Iris pigment epithelial cell (primary cell): ENCODE data around the gene CFAP74.

Experiments
- DNase-seq: peaks from one replicate; pipeline ENCODE4 v3.0.0-alpha.2; 2011; ENCODE audit warnings: low read depth

The CFAP74 gene

GRCh38 chr1:1916851-1917251, 86.7 kb downstream of the CFAP74 start:
- no peak for DNase-seq

GRCh38 chr1:1915911-1916840, 87.4 kb downstream of the CFAP74 start:
- DNase-seq: no peak

GRCh38 chr1:1914971-1915692, 88.5 kb downstream of the CFAP74 start, which contains the start of gene CALML6:
TSS of gene CALML6 (plus strand) at chr1:1915260. CDS start at chr1:1915281, 21 bp downstream.
- no peak for DNase-seq

GRCh38 chr1:1914101-1914970, 89.2 kb downstream of the CFAP74 start:
- no peak for DNase-seq

- no peak for DNase-seq
Measured at GRCh38 chr1:1911350-1912041, 92.1 kb downstream of the CFAP74 start.

GRCh38 chr1:1910651-1911331, 92.8 kb downstream of the CFAP74 start:
- DNase-seq: no peak

- no peak for DNase-seq
Measured at GRCh38 chr1:1910033-1910465, 93.5 kb downstream of the CFAP74 start.

- no peak for DNase-seq
Measured at GRCh38 chr1:1908506-1908791, 95.1 kb downstream of the CFAP74 start.

- no peak for DNase-seq
Measured at GRCh38 chr1:1907098-1907736, 96.4 kb downstream of the CFAP74 start.

- peak; percentile 69 for DNase-seq
Measured at GRCh38 chr1:1906185-1907097, 97.1 kb downstream of the CFAP74 start.

GRCh38 chr1:1903224-1903623, 100.4 kb downstream of the CFAP74 start:
- no peak for DNase-seq

- no peak for DNase-seq
Measured at GRCh38 chr1:1901641-1902294, 101.8 kb downstream of the CFAP74 start.

GRCh38 chr1:1900883-1901640, 102.5 kb downstream of the CFAP74 start:
- no peak for DNase-seq

GRCh38 chr1:1899967-1900327, 103.6 kb downstream of the CFAP74 start:
- DNase-seq: no peak

GRCh38 chr1:1899266-1899966, 104.2 kb downstream of the CFAP74 start:
- DNase-seq: no peak

GRCh38 chr1:1898246-1898933, 105.2 kb downstream of the CFAP74 start:
- DNase-seq: no peak
